Measurements from ENCODE around the gene FUOM. TPM values are rescaled to one million over a fixed set of nuclear protein-coding genes. Genes with fewer than 3 reads are reported as not detected.

Gene FUOM
- total and polyA plus RNA-seq, 9 of the 15 experiments (the other 6 are each of a cell fraction or from before 2014, with no cell fraction given), result 1.8 to 96.1 (median 27.0) TPM

DNA sequence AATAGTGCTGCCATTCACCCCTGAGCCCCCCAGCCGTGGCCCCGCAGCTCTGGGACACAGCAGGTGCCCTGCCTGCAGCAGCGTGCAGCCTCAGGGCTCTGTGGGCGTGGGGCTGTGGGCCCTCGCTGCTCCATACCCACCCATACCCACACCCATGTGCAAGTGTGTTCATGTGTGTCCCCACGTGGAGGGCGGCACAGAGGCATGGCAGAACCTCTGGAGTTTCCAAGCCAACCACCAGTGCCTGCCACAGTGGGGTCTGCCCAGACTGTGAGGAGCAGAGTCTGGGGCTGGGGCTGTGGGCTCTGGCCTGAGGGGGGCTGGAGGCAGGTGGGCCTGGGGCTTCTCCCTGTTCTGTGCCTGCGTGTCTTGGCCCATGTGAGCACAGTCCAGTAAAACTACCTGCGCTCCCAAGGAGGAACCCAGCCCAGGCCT, 8.2 kb downstream of the FUOM start (continued):
- TF ChIP-seq MYBL2 (IDR thresholded peaks at IDR 0.05; ENCODE audit: low read depth) (no peak), MYBL2 (CRISPR knock-in tag; IDR thresholded peaks at IDR 0.05; ENCODE audit: borderline replicate concordance) (no peak), DDX20 (tag; IDR thresholded peaks at IDR 0.05; ENCODE audit: low read depth) (no peak), ZNF431 (CRISPR knock-in tag; IDR thresholded peaks at IDR 0.05) (no peak), ZBTB1 (CRISPR knock-in tag; IDR thresholded peaks at IDR 0.05; ENCODE audit: borderline replicate concordance, low read depth) (no peak), ZBED1 (IDR thresholded peaks at IDR 0.05) (no peak), ZC3H8 (IDR thresholded peaks at IDR 0.05) (no peak)
- TF ChIP-seq, protein P1, sequence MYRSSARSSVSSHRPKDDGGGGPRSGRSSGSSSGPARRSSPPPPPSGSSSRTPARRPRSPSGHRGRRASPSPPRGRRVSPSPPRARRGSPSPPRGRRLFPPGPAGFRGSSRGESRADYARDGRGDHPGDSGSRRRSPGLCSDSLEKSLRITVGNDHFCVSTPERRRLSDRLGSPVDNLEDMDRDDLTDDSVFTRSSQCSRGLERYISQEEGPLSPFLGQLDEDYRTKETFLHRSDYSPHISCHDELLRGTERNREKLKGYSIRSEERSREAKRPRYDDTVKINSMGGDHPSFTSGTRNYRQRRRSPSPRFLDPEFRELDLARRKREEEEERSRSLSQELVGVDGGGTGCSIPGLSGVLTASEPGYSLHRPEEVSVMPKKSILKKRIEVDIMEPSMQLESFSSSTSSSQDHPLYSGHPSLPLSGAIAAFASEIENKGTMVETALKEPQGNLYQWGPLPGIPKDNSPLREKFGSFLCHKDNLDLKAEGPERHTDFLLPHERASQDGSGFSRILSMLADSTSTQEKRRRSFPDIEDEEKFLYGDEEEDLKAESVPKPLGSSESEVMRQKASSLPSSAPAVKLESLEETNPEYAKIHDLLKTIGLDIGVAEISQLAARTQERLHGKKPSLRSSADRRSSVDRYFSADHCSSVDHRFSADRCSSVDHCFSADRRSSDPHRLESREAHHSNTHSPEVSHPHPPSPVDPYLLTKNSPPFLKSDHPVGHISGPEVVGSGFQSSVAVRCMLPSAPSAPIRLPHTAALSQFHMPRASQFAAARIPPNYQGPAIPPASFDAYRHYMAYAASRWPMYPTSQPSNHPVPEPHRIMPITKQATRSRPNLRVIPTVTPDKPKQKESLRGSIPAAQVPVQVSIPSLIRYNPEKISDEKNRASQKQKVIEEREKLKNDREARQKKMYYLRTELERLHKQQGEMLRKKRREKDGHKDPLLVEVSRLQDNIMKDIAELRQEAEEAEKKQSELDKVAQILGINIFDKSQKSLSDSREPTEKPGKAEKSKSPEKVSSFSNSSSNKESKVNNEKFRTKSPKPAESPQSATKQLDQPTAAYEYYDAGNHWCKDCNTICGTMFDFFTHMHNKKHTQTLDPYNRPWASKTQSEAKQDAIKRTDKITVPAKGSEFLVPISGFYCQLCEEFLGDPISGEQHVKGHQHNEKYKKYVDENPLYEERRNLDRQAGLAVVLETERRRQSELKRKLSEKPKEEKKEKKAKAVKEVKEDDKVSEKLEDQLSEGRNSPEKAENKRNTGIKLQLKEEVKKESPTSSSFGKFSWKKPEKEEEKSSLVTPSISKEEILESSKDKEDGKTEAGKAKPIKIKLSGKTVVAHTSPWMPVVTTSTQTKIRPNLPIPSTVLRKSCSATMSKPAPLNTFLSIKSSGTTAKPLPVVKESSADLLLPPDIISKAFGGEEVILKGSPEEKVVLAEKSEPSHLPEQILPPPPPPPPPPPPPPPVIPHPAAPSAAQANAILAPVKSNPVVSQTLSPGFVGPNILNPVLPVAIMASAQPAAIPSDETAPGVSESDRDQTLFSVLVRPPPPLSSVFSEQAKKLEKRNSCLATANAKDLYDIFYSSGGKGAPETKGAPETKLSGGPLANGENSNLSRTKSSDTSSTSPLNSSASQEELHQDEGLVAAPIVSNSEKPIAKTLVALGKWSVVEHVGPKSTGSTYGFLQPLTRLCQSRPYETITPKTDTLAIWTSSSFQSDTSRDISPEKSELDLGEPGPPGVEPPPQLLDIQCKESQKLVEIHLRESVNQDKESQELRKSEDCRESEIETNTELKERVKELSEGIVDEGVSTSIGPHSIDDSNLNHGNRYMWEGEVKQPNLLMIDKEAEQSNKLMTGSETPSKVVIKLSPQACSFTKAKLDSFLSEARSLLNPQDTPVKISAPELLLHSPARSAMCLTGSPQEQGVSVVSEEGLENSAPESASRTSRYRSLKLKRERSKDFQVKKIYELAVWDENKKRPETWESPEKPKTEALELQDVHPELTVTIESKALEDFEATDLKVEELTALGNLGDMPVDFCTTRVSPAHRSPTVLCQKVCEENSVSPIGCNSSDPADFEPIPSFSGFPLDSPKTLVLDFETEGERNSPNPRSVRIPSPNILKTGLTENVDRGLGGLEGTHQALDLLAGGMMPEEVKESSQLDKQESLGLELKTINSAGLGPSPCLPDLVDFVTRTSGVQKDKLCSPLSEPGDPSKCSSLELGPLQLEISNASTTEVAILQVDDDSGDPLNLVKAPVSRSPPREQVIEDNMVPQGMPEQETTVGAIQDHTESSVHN (IDR thresholded peaks at IDR 0.05; ENCODE audit: borderline replicate concordance in 1 of 2, low read depth in 1 of 2), result no peak
- TF ChIP-seq, protein P2, sequence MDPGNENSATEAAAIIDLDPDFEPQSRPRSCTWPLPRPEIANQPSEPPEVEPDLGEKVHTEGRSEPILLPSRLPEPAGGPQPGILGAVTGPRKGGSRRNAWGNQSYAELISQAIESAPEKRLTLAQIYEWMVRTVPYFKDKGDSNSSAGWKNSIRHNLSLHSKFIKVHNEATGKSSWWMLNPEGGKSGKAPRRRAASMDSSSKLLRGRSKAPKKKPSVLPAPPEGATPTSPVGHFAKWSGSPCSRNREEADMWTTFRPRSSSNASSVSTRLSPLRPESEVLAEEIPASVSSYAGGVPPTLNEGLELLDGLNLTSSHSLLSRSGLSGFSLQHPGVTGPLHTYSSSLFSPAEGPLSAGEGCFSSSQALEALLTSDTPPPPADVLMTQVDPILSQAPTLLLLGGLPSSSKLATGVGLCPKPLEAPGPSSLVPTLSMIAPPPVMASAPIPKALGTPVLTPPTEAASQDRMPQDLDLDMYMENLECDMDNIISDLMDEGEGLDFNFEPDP (CRISPR knock-in tag; IDR thresholded peaks at IDR 0.05), result no peak

All from K562 (cell line).